Activated T-cell treated with anti-CD3 and anti-CD28 coated beads, Interleukin-2, amount 50 U/mL, for 72 hours (primary cell): ENCODE data around the gene COL6A1. TPM values are rescaled to one million over a fixed set of nuclear protein-coding genes. Genes with fewer than 3 reads are reported as not detected.

Experiments
- ATAC-seq, 2 donors: fragments of 150-1000 bp; cut with Tn5 transposase; replicated peaks in 1 of 2; 2 replicates each; pipeline ENCODE4 v1.10.0; 2021; ENCODE audit warnings: moderate library complexity in 2 of 2, mild to moderate bottlenecking in 1 of 2
- DNase-seq, 2 donors: peaks; one replicate each; pipeline ENCODE4 v3.0.0; 2021 to 2022; ENCODE audit warnings: mixed read lengths in 1 of 2
- H3K27ac Mint-ChIP-seq: one replicate; pipeline ENCODE4 v1.8.0; 2022; ENCODE audit warnings: mild to moderate bottlenecking, moderate library complexity, mixed read lengths
- H3K27me3 Mint-ChIP-seq: one replicate; pipeline ENCODE4 v1.8.0; 2022; ENCODE audit warnings: low read depth, mixed read lengths
- H3K36me3 Mint-ChIP-seq, 2 donors: one replicate each; pipeline ENCODE4 v1.8.0; 2022; ENCODE audit warnings: mixed read lengths in 2 of 2, mild to moderate bottlenecking in 1 of 2; ENCODE audit not compliant: insufficient read depth in 2 of 2
- H3K4me1 Mint-ChIP-seq: one replicate; pipeline ENCODE4 v1.8.0; 2022; ENCODE audit warnings: low read depth, mixed read lengths
- H3K4me3 Mint-ChIP-seq, 2 donors: one replicate each; pipeline ENCODE4 v1.8.0; 2022; ENCODE audit warnings: mild to moderate bottlenecking in 2 of 2, mixed read lengths in 2 of 2, moderate library complexity in 2 of 2
- H3K9me3 Mint-ChIP-seq, 2 donors: one replicate each; pipeline ENCODE4 v1.8.0; 2022; ENCODE audit warnings: mixed read lengths in 2 of 2
- total RNA-seq, 2 donors: library from RNA; stranded (reverse); gene quantifications; one replicate each; pipeline ENCODE4 v1.2.3, GENCODE V29; 2022

The COL6A1 gene
- total RNA-seq, 2 donors from 2014 or later: 1.7 to 2.8 TPM

DNA sequence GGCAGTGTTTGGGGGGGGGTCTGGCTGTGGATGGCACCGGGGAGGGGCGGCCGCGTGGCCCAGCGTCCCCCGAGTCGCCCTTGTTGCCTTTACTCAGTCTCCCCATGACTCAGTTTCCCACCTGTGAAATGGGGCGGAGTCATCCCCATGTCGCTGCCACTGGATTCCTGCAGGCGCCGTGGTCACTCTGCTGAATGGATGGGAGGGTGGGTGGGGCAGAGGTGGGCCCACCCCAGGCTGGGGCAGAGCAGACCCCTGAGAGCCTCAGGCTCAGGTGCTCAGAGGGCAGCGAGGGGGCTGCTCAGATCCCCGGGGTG is 2.0 kb downstream of the COL6A1 start:
- Mint-ChIP-seq H3K27ac (no peak overlapping the region), H3K4me1 (peaks cover 11% of the 10 kb centered on the region), H3K9me3 (no peaks in the 10 kb centered on the region), H3K27me3 (peaks cover 10% of the 10 kb centered on the region), H3K4me3 (no peak overlapping the region), H3K36me3 (no peaks in the 10 kb centered on the region)
- DNase-seq (no peak), ATAC-seq (no peak)

DNA sequence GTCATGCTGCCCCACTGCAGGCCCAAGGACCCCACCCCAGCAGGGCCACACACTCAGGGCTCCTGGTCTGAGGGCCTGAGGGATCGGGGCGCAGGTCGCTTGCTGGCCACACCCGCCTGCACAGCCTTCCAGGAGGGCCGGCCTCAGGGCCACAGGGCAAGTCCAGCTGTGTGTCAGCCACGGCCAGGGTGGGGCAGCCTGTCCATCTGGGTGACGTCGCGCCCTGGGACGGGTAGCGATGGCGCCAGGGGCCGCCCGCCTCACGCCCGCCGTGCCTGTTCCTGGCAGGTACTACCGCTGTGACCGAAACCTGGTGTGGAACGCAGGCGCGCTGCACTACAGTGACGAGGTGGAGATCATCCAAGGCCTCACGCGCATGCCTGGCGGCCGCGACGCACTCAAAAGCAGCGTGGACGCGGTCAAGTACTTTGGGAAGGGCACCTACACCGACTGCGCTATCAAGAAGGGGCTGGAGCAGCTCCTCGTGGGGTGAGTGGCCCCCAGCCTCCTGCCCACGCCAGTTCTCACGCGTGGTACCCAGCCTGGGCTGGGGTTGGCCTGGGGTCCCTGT is 2.5 kb downstream of the COL6A1 start:
- H3K4me1 Mint-ChIP-seq: peaks cover 8% of the 10 kb centered on the region
- peaks cover 10% of the 10 kb centered on the region for H3K27me3 Mint-ChIP-seq
- H3K27ac Mint-ChIP-seq: no peak overlapping the region
- H3K36me3 Mint-ChIP-seq: no peaks in the 10 kb centered on the region
- DNase-seq: no peak
- no peak for ATAC-seq
- H3K9me3 Mint-ChIP-seq: no peaks in the 10 kb centered on the region
- no peak overlapping the region for H3K4me3 Mint-ChIP-seq

DNA sequence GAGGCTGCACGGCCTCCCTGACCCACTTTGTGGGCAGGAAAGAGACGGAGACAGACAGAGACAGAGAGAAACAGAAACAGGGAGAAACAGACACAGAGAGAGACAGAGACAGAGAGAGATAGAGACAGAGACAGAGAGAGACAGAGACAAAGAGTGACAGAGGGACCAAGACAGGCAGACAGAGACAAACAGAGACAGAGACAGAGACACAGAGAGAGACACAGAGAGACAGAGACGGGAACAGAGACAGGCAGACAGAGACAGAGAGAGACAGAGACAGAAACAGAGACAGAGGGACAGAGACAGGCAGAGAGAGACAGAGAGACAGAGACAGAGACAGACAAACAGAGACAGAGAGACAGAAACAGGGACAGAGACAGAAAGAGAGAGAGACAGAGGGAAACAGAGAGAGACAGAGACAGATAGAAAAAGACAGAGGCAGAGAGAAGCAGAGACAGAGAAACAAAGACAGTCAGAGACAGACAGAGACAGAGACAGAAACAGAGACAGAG is 3.1 kb downstream of the COL6A1 start:
- ATAC-seq (no peak), DNase-seq (no peak)
- no peaks in the 10 kb centered on the region for H3K9me3 Mint-ChIP-seq
- peaks cover 10% of the 10 kb centered on the region for H3K27me3 Mint-ChIP-seq
- peaks cover 3% of the 10 kb centered on the region for H3K4me1 Mint-ChIP-seq
- no peak overlapping the region for H3K4me3 Mint-ChIP-seq
- H3K36me3 Mint-ChIP-seq: no peaks in the 10 kb centered on the region
- no peak overlapping the region for H3K27ac Mint-ChIP-seq

DNA sequence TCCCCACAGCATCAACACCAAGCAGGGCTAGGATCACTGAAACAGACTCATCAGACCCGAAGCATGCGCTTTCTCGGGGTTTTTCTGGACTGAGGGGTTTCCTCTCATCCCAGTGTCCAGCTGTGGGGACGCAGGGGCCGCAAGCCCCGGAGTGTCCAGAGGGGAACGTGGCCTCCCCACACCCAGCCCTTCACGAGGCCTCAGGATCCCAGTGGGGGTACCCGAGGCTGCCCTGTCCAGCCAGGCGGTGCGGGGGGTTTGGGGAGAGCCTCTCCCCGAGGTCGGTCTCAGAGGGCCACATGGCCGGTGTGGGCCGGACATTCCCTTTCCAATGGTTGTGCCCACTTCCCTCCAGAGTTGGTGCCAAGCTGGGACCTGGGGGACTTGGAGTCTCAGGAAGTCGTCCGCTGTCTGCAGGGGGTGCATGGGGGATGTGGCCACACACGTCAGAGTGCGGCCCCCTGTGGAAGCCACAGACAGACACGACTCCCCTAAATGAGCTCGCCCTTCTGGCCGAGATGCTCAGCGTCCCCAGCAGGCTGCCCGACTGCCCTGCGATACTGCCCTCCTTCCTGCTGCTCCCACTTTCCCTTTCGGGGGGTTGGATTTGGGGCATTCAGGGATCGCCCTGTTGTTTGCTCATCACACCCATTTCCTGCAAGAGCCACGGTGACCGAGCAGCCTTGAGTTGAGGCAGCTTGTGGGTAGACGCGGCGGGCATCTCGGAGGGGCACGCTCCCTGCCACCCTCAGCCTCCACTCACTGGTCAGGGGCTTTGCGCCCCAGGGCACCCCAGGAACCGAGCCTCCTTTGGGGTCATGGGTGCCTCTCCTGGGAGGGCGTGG is 4.1 kb downstream of the COL6A1 start:
- no peak overlapping the region for H3K27ac Mint-ChIP-seq
- no peaks in the 10 kb centered on the region for H3K36me3 Mint-ChIP-seq
- ATAC-seq: no peak
- H3K27me3 Mint-ChIP-seq: peaks cover 10% of the 10 kb centered on the region
- no peaks in the 10 kb centered on the region for H3K9me3 Mint-ChIP-seq
- H3K4me3 Mint-ChIP-seq: no peak overlapping the region
- no peak for DNase-seq
- H3K4me1 Mint-ChIP-seq: no peaks in the 10 kb centered on the region

DNA sequence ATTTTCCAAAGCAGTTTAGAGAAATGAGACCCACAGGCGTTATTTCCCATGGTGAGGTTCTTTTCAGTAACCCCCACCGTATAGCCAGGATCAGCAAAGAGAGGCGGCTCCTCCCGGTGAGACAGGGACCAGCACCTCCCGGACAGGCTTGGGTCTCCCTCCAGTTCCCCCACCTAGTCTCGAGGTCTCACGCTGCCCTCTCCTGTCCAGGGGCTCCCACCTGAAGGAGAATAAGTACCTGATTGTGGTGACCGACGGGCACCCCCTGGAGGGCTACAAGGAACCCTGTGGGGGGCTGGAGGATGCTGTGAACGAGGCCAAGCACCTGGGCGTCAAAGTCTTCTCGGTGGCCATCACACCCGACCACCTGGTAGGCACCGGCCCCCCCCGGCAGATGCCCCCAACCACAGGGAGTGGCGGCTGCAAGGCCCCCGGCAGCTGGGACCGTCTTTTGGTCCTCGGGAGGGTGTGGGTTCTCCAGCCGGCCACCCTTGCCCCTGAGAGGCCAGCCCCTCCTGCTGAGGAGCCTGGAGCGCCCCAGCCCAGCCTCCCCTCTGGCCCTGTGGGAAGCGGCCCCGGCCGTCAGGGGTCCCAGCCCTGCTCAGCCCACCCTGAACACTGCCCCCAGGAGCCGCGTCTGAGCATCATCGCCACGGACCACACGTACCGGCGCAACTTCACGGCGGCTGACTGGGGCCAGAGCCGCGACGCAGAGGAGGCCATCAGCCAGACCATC is 4.9 kb downstream of the COL6A1 start:
- ATAC-seq: no peak
- peaks cover 10% of the 10 kb centered on the region for H3K27me3 Mint-ChIP-seq
- H3K36me3 Mint-ChIP-seq: no peaks in the 10 kb centered on the region
- no peak overlapping the region for H3K27ac Mint-ChIP-seq
- H3K4me1 Mint-ChIP-seq: no peaks in the 10 kb centered on the region
- H3K9me3 Mint-ChIP-seq: no peaks in the 10 kb centered on the region
- no peak overlapping the region for H3K4me3 Mint-ChIP-seq
- no peak for DNase-seq

DNA sequence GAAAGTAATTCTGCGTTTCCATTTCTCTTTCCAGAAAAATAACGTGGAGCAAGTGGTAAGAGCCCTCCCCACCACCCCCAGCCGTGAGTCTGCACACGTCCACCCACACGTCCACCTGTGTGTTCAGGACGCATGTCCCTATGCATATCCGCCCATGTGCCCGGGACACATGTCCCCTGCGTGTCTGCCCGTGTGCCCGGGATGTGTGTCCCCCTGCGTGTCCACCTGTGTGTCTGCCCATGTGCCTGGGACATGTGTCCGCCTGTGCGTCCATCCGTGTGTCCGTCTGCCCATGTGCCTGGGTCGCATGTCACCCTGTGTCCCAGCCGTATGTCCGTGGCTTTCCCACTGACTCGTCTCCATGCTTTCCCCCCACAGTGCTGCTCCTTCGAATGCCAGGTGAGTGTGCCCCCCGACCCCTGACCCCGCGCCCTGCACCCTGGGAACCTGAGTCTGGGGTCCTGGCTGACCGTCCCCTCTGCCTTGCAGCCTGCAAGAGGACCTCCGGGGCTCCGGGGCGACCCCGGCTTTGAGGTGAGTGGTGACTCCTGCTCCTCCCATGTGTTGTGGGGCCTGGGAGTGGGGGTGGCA is 5.6 kb downstream of the COL6A1 start:
- DNase-seq (no peak), ATAC-seq (no peak)
- Mint-ChIP-seq H3K9me3 (no peaks in the 10 kb centered on the region), H3K27me3 (peaks cover 10% of the 10 kb centered on the region), H3K36me3 (no peaks in the 10 kb centered on the region), H3K4me1 (no peaks in the 10 kb centered on the region), H3K4me3 (no peak overlapping the region), H3K27ac (no peak overlapping the region)

DNA sequence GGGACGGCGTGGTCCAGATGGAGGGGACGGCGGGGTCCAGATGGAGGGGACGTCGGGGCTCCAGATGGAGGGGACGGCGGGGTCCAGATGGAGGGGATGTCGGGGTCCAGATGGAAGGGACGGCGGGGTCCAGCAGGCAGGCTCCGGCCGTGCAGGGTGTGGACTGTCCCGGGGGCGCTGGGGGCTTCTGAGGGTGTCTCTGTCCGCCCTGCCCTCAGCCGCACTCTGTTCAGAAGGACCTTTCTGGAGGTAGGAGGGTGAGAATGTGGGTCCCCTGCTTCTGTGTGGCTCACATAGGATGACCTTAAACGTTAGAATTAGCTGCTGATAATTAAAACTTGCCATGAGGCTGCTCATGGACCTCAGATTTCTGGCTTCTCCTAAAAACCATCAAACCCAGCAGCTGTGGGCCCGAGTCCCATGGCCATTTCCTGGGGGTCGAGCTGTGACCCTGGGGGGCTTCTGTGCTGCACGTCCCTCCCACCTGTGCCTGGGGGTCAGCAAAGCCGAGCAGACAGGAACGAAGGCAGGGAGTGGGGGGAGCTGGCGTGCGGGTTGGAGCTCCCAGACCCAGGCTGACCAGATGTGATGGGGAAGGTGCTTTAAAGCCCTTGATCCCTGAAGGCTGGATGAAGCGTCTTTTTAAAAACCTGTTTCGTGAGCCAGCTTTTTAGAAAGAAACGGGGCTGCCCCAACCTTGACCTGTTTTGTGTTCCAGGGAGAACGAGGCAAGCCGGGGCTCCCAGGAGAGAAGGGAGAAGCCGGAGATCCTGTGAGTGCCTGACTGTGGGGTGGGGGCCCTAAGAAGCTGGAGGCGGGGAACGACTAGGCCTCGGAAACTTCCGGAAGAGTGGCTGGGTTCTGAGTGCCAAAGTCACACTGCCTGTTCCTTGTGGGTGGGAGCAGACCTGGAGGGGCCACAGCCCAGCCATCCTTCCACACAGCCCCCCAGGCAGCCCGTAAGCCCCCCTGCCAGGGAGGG is 7.1 kb downstream of the COL6A1 start:
- Mint-ChIP-seq H3K27me3 (peaks cover 10% of the 10 kb centered on the region), H3K4me3 (no peak overlapping the region), H3K4me1 (no peaks in the 10 kb centered on the region), H3K27ac (no peak overlapping the region), H3K9me3 (no peaks in the 10 kb centered on the region), H3K36me3 (no peaks in the 10 kb centered on the region)
- DNase-seq (no peak), ATAC-seq (no peak)

DNA sequence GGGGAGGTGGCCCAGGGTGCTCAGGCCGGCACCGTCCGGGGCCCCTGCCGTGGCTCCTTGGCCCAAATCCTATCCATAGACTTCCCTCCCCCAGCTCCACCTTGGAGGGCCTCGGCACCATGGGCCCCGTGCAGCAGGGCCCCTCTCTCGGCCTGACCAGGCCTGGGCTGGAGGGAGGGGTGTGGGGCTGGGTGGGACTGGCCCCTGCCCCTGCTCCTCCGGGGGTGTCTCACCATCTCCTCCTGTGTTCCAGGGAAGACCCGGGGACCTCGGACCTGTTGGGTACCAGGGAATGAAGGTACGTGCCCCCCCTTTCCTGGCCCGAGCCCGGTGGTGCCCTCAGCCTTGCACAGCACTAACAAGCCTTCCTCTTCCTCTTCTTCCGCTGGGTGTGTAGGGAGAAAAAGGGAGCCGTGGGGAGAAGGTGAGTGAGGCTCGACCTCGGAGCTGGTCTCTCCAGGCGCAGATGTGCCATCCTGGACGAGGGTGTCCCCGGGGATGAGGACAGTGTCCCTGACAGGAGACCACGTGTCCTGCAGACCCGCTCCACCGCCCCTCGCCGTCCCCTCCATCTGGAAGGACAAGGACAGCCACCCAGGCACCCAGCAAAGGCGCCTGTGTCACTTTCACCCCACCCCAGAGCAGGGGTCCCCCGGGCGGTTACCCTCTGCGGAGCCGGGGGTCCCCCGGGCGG is 7.9 kb downstream of the COL6A1 start:
- Mint-ChIP-seq H3K4me1 (no peaks in the 10 kb centered on the region), H3K9me3 (no peaks in the 10 kb centered on the region), H3K36me3 (no peaks in the 10 kb centered on the region), H3K27ac (no peak overlapping the region), H3K27me3 (peaks cover 7% of the 10 kb centered on the region), H3K4me3 (no peak overlapping the region)
- DNase-seq (peak in 1 of 2 donors; percentile 0), ATAC-seq (no peak)

DNA sequence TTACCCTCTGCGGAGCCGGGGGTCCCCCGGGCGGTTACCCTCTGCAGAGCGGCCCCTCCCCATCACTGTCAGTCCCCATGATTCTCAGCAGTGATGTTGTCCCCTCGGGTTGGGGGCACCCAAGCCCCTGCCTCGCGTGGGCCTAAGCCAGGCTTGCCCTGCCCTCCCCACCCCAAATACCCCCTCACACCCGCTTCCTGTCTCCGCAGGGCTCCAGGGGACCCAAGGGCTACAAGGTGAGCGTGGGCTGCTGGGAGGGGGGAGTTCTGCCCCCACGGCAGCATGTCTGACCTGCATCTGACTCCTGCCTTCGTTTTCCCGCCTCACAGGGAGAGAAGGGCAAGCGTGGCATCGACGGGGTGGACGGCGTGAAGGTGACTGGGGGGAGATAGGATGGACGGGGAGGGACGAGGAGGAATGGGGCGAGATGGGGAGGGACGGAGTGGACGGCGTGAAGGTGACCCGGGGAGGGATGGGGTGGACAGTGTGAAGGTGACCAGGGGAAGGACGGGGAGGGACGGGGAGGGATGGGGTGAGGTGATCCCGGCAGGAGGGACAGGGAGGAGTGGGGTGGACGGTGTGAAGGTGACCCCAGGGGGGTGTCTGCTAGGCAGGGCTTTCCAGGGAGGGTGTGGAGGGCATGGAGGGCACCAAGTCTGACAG is 8.6 kb downstream of the COL6A1 start:
- Mint-ChIP-seq H3K4me3 (no peak overlapping the region), H3K27ac (no peak overlapping the region), H3K4me1 (peaks cover 3% of the 10 kb centered on the region), H3K36me3 (no peaks in the 10 kb centered on the region), H3K9me3 (no peaks in the 10 kb centered on the region), H3K27me3 (peaks cover under 1% of the 10 kb centered on the region)
- no peak for DNase-seq
- ATAC-seq: no peak

DNA sequence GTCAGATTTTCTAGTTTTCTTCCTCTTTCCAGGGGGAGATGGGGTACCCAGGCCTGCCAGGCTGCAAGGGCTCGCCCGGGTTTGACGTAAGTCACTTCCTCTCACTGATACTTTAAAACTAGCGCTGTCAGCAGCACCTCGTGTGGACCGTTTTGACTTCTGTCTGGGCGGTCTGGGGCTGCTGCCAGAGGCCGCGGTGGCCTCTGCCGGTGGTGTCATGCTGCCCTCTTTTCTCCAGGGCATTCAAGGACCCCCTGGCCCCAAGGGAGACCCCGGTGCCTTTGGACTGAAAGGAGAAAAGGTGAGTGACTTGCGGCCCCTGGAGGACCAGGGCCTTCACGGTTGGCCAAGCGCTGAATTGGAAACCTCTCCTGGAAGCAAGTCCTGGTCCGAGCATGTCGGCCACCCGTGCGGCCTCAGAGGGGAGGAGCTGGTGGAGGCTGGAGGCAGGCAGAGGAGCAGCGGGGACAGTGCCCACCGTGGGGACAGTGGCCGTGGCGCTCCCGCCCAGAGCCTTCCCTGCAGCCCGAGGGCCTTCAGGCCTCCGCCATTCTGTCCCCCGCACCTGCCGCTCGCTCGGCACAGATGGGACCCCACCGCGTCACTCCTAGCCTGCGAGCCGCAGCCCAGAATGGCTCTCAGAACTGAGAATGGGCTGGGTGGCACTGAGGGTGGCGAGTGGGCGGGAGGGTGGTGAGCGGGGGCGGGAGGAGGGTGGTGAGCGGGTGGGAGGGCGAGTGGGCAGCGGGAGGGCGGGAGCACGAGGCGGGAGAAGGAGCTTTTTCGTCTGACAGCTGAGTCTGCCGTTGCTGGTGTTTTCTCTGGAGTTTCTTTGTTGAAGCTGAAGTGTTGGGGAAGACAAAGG is 9.4 kb downstream of the COL6A1 start:
- ATAC-seq: no peak
- no peaks in the 10 kb centered on the region for H3K27me3 Mint-ChIP-seq
- DNase-seq: no peak
- no peaks in the 10 kb centered on the region for H3K9me3 Mint-ChIP-seq
- no peaks in the 10 kb centered on the region for H3K36me3 Mint-ChIP-seq
- peaks cover 6% of the 10 kb centered on the region for H3K4me1 Mint-ChIP-seq
- H3K4me3 Mint-ChIP-seq: no peak overlapping the region
- no peak overlapping the region for H3K27ac Mint-ChIP-seq
